ENCODE data around the gene TRIO. TPM values are rescaled to one million over a fixed set of nuclear protein-coding genes. Genes with fewer than 3 reads are reported as not detected.

Gene TRIO
- total RNA-seq, 1 experiment from 2014 or later = 106 TPM

DNA sequence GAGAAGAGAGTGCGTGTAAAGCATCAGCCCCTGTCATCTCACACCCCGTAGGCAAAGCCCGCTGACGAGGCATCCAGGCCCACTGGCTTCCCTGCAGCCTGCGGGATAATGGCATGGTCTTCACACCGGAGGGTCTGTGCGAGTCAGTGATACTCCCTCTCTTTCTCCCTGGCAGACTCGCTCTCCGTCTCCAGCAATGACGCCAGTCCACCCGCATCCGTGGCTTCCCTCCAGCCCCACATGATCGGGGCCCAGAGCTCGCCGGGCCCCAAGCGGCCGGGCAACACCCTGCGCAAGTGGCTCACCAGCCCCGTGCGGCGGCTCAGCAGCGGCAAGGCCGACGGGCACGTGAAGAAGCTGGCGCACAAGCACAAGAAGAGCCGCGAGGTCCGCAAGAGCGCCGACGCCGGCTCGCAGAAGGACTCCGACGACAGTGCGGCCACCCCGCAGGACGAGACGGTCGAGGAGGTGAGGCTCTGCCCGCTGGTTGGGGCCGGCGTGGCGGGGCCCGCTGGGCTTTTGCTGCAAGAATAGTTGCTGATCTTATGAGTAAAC lies 317.8 kb downstream of the TRIO start:
- DNase-seq (ENCODE audit: extremely low read depth, low read depth) = no peak

DNA sequence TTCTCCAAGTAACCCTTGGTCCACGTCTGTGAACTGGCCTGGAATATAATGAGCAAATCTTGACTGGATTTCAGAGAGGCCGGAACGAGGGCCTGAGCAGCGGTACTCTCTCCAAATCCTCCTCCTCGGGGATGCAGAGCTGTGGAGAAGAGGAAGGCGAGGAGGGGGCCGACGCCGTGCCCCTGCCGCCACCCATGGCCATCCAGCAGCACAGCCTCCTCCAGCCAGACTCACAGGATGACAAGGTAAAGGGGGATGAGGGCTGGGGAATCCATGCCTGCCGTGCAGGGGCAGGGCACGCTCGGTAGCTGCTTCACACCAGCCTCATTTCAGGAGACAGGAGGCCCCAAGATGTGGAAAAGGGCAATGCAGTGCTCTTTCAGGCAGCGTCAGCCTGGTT lies 319.5 kb downstream of the TRIO start:
- no peak for DNase-seq (ENCODE audit: extremely low read depth, low read depth)

- no peak for DNase-seq (ENCODE audit: extremely low read depth, low read depth)
Measured at GRCh38 chr5:14463629-14464028, 320.5 kb downstream of the TRIO start.

- no peak for DNase-seq (ENCODE audit: extremely low read depth, low read depth)
Measured at GRCh38 chr5:14464096-14464495, 321.0 kb downstream of the TRIO start.

DNA sequence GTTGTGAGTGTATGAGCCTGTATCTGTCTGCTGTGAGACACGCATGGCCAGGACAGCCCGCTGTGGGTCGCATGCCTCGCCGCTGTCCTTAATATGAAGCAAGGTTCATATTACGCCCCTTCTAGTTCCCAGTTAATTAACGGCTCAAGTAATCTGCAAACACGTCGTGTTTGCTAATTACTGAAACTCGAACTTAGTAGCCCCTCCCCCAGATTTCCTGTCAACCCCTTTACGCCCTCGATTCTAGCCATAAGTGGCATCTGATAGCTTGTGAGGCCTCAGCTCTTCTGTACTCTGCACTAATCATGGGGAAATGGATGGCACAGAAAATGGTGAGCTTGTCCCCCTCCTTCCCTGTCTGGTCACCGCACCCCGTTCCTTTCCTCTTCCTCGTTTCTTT lies 321.5 kb downstream of the TRIO start:
- no peak for DNase-seq (ENCODE audit: extremely low read depth, low read depth)

- DNase-seq (ENCODE audit: extremely low read depth, low read depth) = no peak
Measured at GRCh38 chr5:14465116-14465515, 322.0 kb downstream of the TRIO start.

DNA sequence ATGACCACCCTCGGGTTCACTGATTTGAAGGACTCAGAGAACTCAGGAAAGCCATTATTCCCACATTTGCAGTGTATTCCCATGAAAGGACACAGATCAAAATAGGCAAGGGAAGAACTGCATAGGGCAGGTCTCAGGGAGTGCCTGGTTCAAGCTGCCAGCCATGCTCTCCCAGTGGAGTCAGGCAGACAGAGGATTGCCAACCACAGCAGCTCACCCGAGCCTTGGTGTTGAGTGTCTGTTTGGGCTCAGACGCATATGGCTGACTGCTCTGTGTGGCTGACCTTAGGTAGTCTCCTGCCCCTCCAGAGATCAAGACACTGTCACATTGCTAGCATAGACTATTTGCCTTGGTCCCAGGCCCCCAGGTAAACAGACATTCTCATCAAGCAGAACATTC lies 322.6 kb downstream of the TRIO start:
- no peak for DNase-seq (ENCODE audit: extremely low read depth, low read depth)

DNA sequence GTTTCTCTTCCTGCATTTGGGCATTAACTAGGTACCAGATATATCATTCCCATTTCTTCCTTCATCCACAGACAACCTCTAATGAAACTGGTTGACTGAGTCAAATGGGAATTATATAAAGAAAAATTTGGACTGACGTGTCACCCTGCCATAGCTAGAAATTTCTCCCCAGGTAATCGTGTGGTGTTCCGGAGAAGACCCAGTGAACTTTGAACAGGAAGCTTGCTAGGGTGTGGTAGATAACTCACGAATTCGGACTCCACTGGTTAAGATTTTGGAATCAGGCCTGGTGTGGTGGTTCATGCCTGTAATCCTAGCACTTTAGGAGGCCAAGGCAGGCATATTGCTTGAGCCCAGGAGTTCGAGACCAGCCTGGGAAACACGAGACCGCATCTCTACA lies 324.1 kb downstream of the TRIO start:
- DNase-seq (ENCODE audit: extremely low read depth, low read depth) = no peak

GRCh38 chr5:14467886-14468285 lies 324.7 kb downstream of the TRIO start:
- no peak for DNase-seq (ENCODE audit: extremely low read depth, low read depth)

GRCh38 chr5:14469551-14470377 lies 326.6 kb downstream of the TRIO start:
- no peak for DNase-seq (ENCODE audit: extremely low read depth, low read depth)

GRCh38 chr5:14471507-14471906 lies 328.4 kb downstream of the TRIO start:
- no peak for DNase-seq (ENCODE audit: extremely low read depth, low read depth)

DNA sequence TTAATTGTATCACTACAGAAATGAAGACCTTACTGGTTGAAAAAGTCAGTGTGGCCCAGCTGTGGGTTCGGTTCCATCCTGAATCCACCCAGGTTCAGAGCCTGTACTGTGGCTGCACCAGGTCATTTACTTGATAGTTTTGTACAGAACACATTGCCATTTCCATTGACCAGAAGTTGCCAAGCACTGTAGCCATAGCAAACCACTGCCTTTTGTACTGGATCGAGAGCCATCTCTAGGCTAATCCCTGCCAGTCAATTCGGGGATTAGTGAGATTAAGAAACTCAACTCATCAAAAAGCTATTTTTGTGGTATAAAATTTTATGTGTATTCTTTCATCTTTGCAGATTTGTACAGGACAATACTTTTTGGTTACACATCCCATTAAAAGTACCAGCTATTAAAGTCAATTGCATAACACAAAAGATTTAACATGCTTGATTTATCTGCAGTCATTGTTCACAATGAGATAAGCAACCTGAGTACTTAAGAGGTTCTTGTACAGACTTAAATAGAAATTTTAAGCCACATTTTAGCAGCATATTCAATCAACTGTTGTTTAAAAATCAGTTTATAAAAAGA lies 329.9 kb downstream of the TRIO start:
- DNase-seq (ENCODE audit: extremely low read depth, low read depth) = no peak

DNA sequence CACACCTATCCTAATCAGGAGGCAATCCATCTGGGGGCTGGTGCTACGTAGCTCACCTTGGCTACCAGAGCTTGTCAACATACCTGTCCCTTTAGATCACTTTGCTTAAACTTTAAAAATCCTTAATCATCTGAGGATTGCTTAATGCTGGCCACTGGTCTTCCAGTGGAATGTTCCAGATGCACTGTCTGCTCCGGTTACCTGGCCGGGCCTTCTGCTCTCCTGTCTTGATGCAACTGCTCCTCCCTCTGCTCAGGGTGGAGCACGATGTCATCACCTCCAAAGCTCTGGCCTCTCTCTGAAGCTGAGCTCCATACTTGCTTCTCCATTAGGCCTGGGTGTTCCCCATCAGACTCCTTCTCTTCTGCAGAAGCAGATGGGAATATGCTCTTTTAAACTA lies 331.9 kb downstream of the TRIO start:
- no peak for DNase-seq (ENCODE audit: extremely low read depth, low read depth)

DNA sequence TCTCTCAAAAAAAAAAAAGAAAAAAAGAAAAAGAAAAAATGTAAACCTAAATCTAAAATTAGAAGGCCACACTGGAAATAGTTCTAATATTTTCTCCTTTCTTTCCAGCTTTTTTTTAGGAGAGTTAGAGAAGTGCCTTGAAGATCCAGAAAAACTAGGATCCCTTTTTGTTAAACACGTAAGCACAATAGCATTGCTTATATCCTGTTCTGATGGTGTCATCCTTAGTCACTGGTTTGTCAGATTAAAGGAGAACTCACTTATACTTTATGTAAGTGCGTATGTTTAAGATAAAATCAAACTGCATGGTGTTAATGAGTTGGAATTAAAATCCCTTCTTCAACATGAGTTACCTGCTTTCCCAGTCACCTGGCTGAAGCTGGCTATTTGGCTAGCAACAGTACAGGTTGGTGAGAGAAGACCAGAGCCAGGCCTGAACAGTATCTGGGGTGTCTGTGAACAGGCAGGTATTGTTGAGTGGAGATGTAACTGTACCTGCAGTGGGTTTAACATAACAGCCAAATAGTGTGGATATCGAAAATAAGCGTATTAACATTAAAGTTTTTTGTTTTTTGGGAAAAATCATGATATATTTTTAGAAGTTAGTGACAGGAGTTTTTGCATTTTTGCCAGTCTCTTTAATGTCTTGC lies 333.8 kb downstream of the TRIO start:
- DNase-seq (ENCODE audit: extremely low read depth, low read depth) = no peak

- DNase-seq (ENCODE audit: extremely low read depth, low read depth) = no peak
Measured at GRCh38 chr5:14479143-14479696, 336.1 kb downstream of the TRIO start.

- no peak for DNase-seq (ENCODE audit: extremely low read depth, low read depth)
Measured at GRCh38 chr5:14481349-14481748, 338.2 kb downstream of the TRIO start.

GRCh38 chr5:14482085-14482484 lies 338.9 kb downstream of the TRIO start:
- no peak for DNase-seq (ENCODE audit: extremely low read depth, low read depth)

DNA sequence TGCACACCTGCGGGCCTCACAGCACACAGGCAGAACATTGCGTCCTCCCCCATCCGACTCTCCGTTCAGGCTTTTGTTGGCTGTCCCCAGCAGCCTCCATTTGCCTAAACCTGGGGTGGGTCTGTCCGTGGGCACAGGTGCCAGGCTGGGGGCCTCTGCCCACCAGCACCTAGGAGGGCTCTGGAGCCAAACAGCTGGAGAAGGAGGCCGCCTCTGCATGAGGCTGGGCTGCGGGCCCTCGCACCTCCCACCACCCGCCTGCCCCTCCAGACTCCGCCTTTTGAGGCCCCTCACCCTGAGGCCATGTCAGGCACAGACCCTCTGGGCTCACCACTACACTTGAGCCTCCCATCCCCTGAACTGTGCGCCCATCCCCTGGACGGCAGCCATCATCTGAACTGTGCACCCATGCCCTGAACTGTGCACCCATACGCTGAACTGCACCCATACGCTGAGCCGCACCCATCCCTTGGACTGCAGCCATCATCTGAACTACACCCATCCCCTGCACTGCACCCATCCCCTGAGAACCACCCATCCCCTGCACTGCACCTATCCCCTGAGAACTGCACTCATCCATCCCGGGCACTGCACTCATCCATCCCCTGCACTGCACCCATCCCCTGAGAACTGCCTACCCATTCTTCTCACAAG lies 340.5 kb downstream of the TRIO start:
- DNase-seq (ENCODE audit: extremely low read depth, low read depth) = no peak

DNA sequence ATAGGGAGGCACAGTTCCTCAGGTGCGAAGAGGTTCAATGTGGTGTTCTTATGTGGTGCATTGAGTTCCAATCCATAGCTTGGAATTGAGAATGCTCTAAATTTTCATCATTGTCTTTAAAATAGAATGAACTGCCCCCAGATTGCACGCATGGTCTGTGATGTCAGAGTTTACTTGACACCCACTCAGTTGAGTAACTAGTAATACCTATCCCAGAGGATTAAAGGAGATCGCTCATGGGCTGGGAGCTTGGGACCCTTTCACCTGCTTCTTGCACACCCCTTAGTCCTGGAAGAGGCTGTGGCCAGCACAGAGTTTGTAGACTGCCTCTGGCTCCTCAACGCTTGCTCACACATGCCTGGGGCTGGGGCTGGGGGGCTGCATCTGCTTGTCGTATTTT lies 343.3 kb downstream of the TRIO start:
- DNase-seq (ENCODE audit: extremely low read depth, low read depth) = no peak

GRCh38 chr5:14486996-14487896 lies 344.1 kb downstream of the TRIO start:
- no peak for DNase-seq (ENCODE audit: extremely low read depth, low read depth)

Measured in NCI-H460 (cell line).